SU-DHL-6 (cell line): ENCODE data around the gene SH3BGRL3.

Experiments used
- H2AFZ ChIP-seq: fragments of 200-600 bp; sonication (generic); 2 replicates; pipeline ENCODE4 v1.6.1; 2014; ENCODE audit warnings: low read depth, mild to moderate bottlenecking, moderate library complexity, mixed read lengths, antibody characterized with exemption, low read length; ENCODE audit not compliant: severe bottlenecking
- H3F3A ChIP-seq: fragments of 200-600 bp; shearing (Covaris generic); 2 replicates; pipeline ENCODE4 v1.6.0; 2016; ENCODE audit warnings: antibody characterized with exemption, mild to moderate bottlenecking; ENCODE audit not compliant: insufficient read depth
- H3K27ac ChIP-seq: fragments of 200-600 bp; sonication (generic); 2 replicates; pipeline ENCODE4 v1.5.1; 2016; ENCODE audit warnings: low read depth, mild to moderate bottlenecking, low read length, moderate library complexity, mixed read lengths
- H3K27me3 ChIP-seq: fragments of 200-600 bp; sonication (generic), shearing (Covaris generic); 2 replicates; pipeline ENCODE4 v1.6.0; 2014; ENCODE audit warnings: mild to moderate bottlenecking, low read length
- H3K36me3 ChIP-seq: fragments of 200-600 bp; sonication (generic); 2 replicates; pipeline ENCODE4 v1.6.1; 2014; ENCODE audit warnings: mild to moderate bottlenecking, low read length, mixed read lengths
- H3K4me2 ChIP-seq: fragments of 300-600, 200-600 bp; shearing (Covaris generic), sonication (generic); 2 replicates; pipeline ENCODE4 v1.6.0; 2014; ENCODE audit warnings: low read length, low read depth, mild to moderate bottlenecking; ENCODE audit not compliant: poor library complexity, severe bottlenecking
- H3K4me3 ChIP-seq: fragments of 200-600 bp; sonication (generic); 2 replicates; pipeline ENCODE4 v1.5.1; 2014; ENCODE audit warnings: antibody characterized with exemption, low read length, mild to moderate bottlenecking, mixed read lengths; ENCODE audit not compliant: insufficient read depth, poor library complexity, severe bottlenecking
- H3K79me2 ChIP-seq: fragments of 200-600 bp; sonication (generic); 2 replicates; pipeline ENCODE4 v1.6.1; 2014; ENCODE audit warnings: mild to moderate bottlenecking, low read length, moderate library complexity; ENCODE audit not compliant: insufficient read depth
- H3K9ac ChIP-seq: fragments of 200-600 bp; sonication (generic); 2 replicates; pipeline ENCODE4 v1.7.0; 2014; ENCODE audit warnings: mild to moderate bottlenecking, low read length
- H3K9me2 ChIP-seq: fragments of 200-600 bp; sonication (generic); replicated peaks from 2 replicates; pipeline ENCODE4 v1.6.1; 2014; ENCODE audit warnings: low read length; ENCODE audit not compliant: insufficient read depth
- H3K9me3 ChIP-seq: fragments of 200-600 bp; sonication (generic); 2 replicates; pipeline ENCODE4 v1.6.1; 2014; ENCODE audit warnings: low read length, mixed read lengths; ENCODE audit not compliant: insufficient read depth
- H4K20me1 ChIP-seq: fragments of 200-600 bp; sonication (generic); 2 replicates; pipeline ENCODE4 v1.6.1; 2014; ENCODE audit warnings: low read depth, mild to moderate bottlenecking, antibody characterized with exemption, low read length, moderate library complexity, mixed read lengths
- CTCF ChIP-seq: fragments of 200-600 bp; sonication (generic); IDR thresholded peaks from one replicate; pipeline ENCODE4 v1.5.1; 2017; ENCODE audit warnings: antibody characterized with exemption, mild to moderate bottlenecking, low read length, moderate library complexity; ENCODE audit not compliant: insufficient read depth, poor library complexity, severe bottlenecking
- EZH2phosphoT487 ChIP-seq: fragments of 200-600 bp; sonication (generic), shearing (Covaris generic); conservative IDR thresholded peaks from 2 replicates; pipeline ENCODE4 v1.6.1; 2018; ENCODE audit warnings: mild to moderate bottlenecking, antibody characterized with exemption, low read length, moderate library complexity, mixed read lengths

Gene SH3BGRL3

GRCh38 chr1:26274801-26275425 lies 5.0 kb upstream of the SH3BGRL3 start:
- no peaks in the 10 kb centered on the region for H3K9me3 ChIP-seq
- H3F3A ChIP-seq, result peaks cover 10% of the 10 kb centered on the region; the same call in 1 of the 2 replicates
- H3K9me2 ChIP-seq, result no peaks in the 10 kb centered on the region
- H3K4me2 ChIP-seq, result no peak overlapping the region
- H3K4me3 ChIP-seq, result no peak overlapping the region
- H3K79me2 ChIP-seq, result no peaks in the 10 kb centered on the region
- H3K36me3 ChIP-seq, result peaks cover 13% of the 10 kb centered on the region
- H4K20me1 ChIP-seq, result no peaks in the 10 kb centered on the region
- TF ChIP-seq CTCF (no peak), EZH2phosphoT487 (no peak)
- H3K9ac ChIP-seq, result no peak overlapping the region
- no peak overlapping the region for H2AFZ ChIP-seq
- H3K27ac ChIP-seq, result no peak overlapping the region
- H3K27me3 ChIP-seq, result no peaks in the 10 kb centered on the region

GRCh38 chr1:26275580-26276431 lies 4.1 kb upstream of the SH3BGRL3 start:
- no peak overlapping the region for H2AFZ ChIP-seq

DNA sequence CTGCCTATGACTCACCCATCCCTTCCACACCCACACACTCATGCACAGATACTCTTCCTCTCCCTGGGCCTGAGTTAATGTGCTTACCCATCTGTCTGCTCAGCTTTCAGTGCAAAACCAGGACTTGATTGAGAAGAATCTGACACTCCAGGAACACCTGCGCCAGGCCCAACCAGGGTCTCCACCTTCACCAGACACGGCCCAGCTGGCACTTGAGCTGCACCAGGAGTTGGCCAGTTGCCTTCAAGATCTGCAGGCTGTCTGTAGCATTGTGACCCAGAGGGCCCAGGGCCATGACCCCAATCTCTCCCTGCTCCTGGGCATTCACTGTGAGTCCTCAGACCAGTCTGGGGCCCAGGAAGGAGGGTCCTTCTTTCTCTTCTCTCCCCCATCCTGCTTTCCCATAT lies 3.5 kb upstream of the SH3BGRL3 start:
- no peaks in the 10 kb centered on the region for H3K27me3 ChIP-seq
- H4K20me1 ChIP-seq, result no peaks in the 10 kb centered on the region; the same call in 1 of the 2 replicates
- peaks cover 16% of the 10 kb centered on the region for H3F3A ChIP-seq
- H3K9me3 ChIP-seq, result no peaks in the 10 kb centered on the region
- no peaks in the 10 kb centered on the region for H3K9me2 ChIP-seq
- no peak overlapping the region for H2AFZ ChIP-seq
- H3K4me2 ChIP-seq, result no peak overlapping the region
- no peak overlapping the region for H3K9ac ChIP-seq
- H3K36me3 ChIP-seq, result peaks cover 1% of the 10 kb centered on the region; the same call in 1 of the 2 replicates
- H3K4me3 ChIP-seq, result no peak overlapping the region
- peaks cover 4% of the 10 kb centered on the region; the same call in 1 of the 2 replicates for H3K79me2 ChIP-seq
- H3K27ac ChIP-seq, result no peak overlapping the region
- TF ChIP-seq EZH2phosphoT487, result no peak
- TF ChIP-seq CTCF, result no peak

More at GRCh38 chr1:26275580-26276431, 4.1 kb upstream of the SH3BGRL3 start:
- Histone ChIP-seq H3K27me3 (no peaks in the 10 kb centered on the region), H3F3A (peaks cover 10% of the 10 kb centered on the region; the same call in 1 of the 2 replicates), H3K79me2 (peaks cover 4% of the 10 kb centered on the region; the same call in 1 of the 2 replicates), H3K36me3 (peaks cover 6% of the 10 kb centered on the region; the same call in 1 of the 2 replicates), H3K4me2 (no peak overlapping the region), H3K9me3 (no peaks in the 10 kb centered on the region), H3K9me2 (no peaks in the 10 kb centered on the region), H4K20me1 (no peaks in the 10 kb centered on the region; the same call in 1 of the 2 replicates), H3K9ac (no peak overlapping the region), H3K27ac (no peak overlapping the region), H3K4me3 (no peak overlapping the region)
- TF ChIP-seq EZH2phosphoT487 (no peak), CTCF (peak; percentile 77)
